GM21717 (cell line): ENCODE data around the gene PLLP.
A peak's percentile ranks its signal among the peaks of the same experiment; 100 is the strongest.

Source experiments
- ATAC-seq: cut with Tn5 transposase; IDR thresholded peaks from one replicate; pipeline ENCODE4 v1.9.1; 2021; ENCODE audit warnings: mild to moderate bottlenecking, moderate library complexity; ENCODE audit not compliant: unreplicated experiment

Gene PLLP

GRCh38 chr16:57257455-57258070 is 26.9 kb downstream of the PLLP start:
- no peak for ATAC-seq

- ATAC-seq, result no peak
Observed at GRCh38 chr16:57256601-57257395, 27.7 kb downstream of the PLLP start.

GRCh38 chr16:57255686-57256415 is 28.6 kb downstream of the PLLP start:
- no peak for ATAC-seq

GRCh38 chr16:57253466-57253865 is 31.0 kb downstream of the PLLP start:
- no peak for ATAC-seq

GRCh38 chr16:57252148-57252721 is 32.2 kb downstream of the PLLP start:
- no peak for ATAC-seq

- ATAC-seq, result no peak
Observed at GRCh38 chr16:57251352-57251751, 33.1 kb downstream of the PLLP start.

GRCh38 chr16:57245472-57246113 is 38.9 kb downstream of the PLLP start:
- ATAC-seq, result peak; percentile 36

- ATAC-seq, result peak; percentile 94
Observed at GRCh38 chr16:57244767-57245471, 39.6 kb downstream of the PLLP start, which contains the start of gene ARL2BP. ARL2BP (plus strand) TSS chr16:57245259; CDS start chr16:57245368, 109 bp downstream.

GRCh38 chr16:57244463-57244766 is 40.1 kb downstream of the PLLP start:
- ATAC-seq, result peak; percentile 25

- ATAC-seq, result no peak
Observed at GRCh38 chr16:57242650-57243049, 41.8 kb downstream of the PLLP start.

GRCh38 chr16:57240851-57241250 is 43.6 kb downstream of the PLLP start:
- no peak for ATAC-seq

- ATAC-seq, result no peak
Observed at GRCh38 chr16:57239107-57239506, 45.4 kb downstream of the PLLP start.

GRCh38 chr16:57238682-57239081 is 45.8 kb downstream of the PLLP start:
- ATAC-seq, result no peak

GRCh38 chr16:57236022-57236350 is 48.5 kb downstream of the PLLP start:
- ATAC-seq, result no peak

GRCh38 chr16:57235128-57236021 is 49.1 kb downstream of the PLLP start:
- no peak for ATAC-seq

GRCh38 chr16:57234707-57235092 is 49.8 kb downstream of the PLLP start:
- ATAC-seq, result no peak

- ATAC-seq, result no peak
Observed at GRCh38 chr16:57233944-57234706, 50.3 kb downstream of the PLLP start.

- ATAC-seq, result no peak
Observed at GRCh38 chr16:57231821-57232350, 52.6 kb downstream of the PLLP start.

- no peak for ATAC-seq
Observed at GRCh38 chr16:57229079-57229478, 55.4 kb downstream of the PLLP start.
